Neuronal stem cell (in vitro differentiated cells): ENCODE data around the gene HOXA1.

Experiments used
- DNase-seq: peaks from one replicate; pipeline ENCODE4 v3.0.0-alpha.2; 2013; ENCODE audit warnings: low spot score
- H2AFZ ChIP-seq: one replicate; pipeline ENCODE4 v1.6.1; 2013; ENCODE audit warnings: mild to moderate bottlenecking, low read length, inconsistent platforms
- H2AK5ac ChIP-seq: 2 replicates; pipeline ENCODE4 v1.6.1; 2013; ENCODE audit warnings: low read depth, mild to moderate bottlenecking, inconsistent platforms, low read length, moderate library complexity, mixed read lengths
- H2BK120ac ChIP-seq: 2 replicates; pipeline ENCODE4 v1.6.1; 2013; ENCODE audit warnings: low read depth, mild to moderate bottlenecking, inconsistent platforms, low read length, moderate library complexity, mixed read lengths
- H2BK12ac ChIP-seq: one replicate; pipeline ENCODE4 v1.6.1; 2013; ENCODE audit warnings: low read length, inconsistent platforms
- H2BK15ac ChIP-seq: 2 replicates; pipeline ENCODE4 v1.6.1; 2013; ENCODE audit warnings: mild to moderate bottlenecking, low read length, inconsistent platforms, mixed read lengths
- H2BK5ac ChIP-seq: one replicate; pipeline ENCODE4 v1.6.1; 2013; ENCODE audit warnings: inconsistent platforms, mild to moderate bottlenecking, low read length, moderate library complexity
- H3K14ac ChIP-seq: one replicate; pipeline ENCODE4 v1.6.1; 2013; ENCODE audit warnings: low read length, inconsistent platforms
- H3K18ac ChIP-seq: 2 replicates; pipeline ENCODE4 v1.6.1; 2013; ENCODE audit warnings: low read length, inconsistent platforms
- H3K23ac ChIP-seq: 2 replicates; pipeline ENCODE4 v1.6.1; 2013; ENCODE audit warnings: low read depth, mild to moderate bottlenecking, mixed read lengths, low read length, inconsistent platforms; ENCODE audit not compliant: poor library complexity
- H3K27ac ChIP-seq: replicated peaks from 3 replicates; pipeline ENCODE4 v1.5.1; 2013; ENCODE audit warnings: low read length, inconsistent platforms
- H3K27me3 ChIP-seq, 3 experiments: 2 replicates each; pipeline ENCODE4 v1.6.1; 2013; ENCODE audit warnings: low read length in 3 of 3, mild to moderate bottlenecking in 2 of 3, inconsistent platforms in 1 of 3, low read depth in 1 of 3, mixed read lengths in 1 of 3, moderate library complexity in 1 of 3; ENCODE audit not compliant: control insufficient read depth in 3 of 3, insufficient read depth in 3 of 3
- H3K36me3 ChIP-seq, 2 donors: replicated peaks in 1 of 2; 2 replicates each; pipeline ENCODE4 v1.6.1; 2013; ENCODE audit warnings: low read length in 2 of 2; ENCODE audit not compliant: control insufficient read depth in 2 of 2, insufficient read depth in 2 of 2
- H3K4ac ChIP-seq: 2 replicates; pipeline ENCODE4 v1.6.1; 2013; ENCODE audit warnings: inconsistent platforms, mild to moderate bottlenecking, low read length, moderate library complexity
- H3K4me1 ChIP-seq, 2 donors: 1 replicate in 1 of 2; 2 replicates in 1 of 2; pipeline ENCODE4 v1.6.1; 2013; ENCODE audit warnings: low read length in 2 of 2, low read depth in 1 of 2; ENCODE audit not compliant: control insufficient read depth in 2 of 2, insufficient read depth in 1 of 2
- H3K4me2 ChIP-seq: one replicate; pipeline ENCODE4 v1.6.1; 2013; ENCODE audit warnings: mild to moderate bottlenecking, low read length, inconsistent platforms; ENCODE audit not compliant: insufficient read depth, poor library complexity, severe bottlenecking
- H3K4me3 ChIP-seq, 2 donors: 2 replicates each; pipeline ENCODE4 v1.5.1; 2013; ENCODE audit warnings: low read length in 2 of 2, mild to moderate bottlenecking in 2 of 2, inconsistent platforms in 1 of 2, moderate library complexity in 1 of 2
- H3K79me1 ChIP-seq: one replicate; pipeline ENCODE4 v1.6.1; 2013; ENCODE audit warnings: low read depth, mild to moderate bottlenecking, inconsistent platforms, low read length, moderate library complexity
- H3K9ac ChIP-seq: one replicate; pipeline ENCODE4 v1.6.1; 2013; ENCODE audit warnings: mild to moderate bottlenecking, low read depth, low read length, inconsistent platforms; ENCODE audit not compliant: poor library complexity
- H3K9me3 ChIP-seq, 2 donors: replicated peaks in 1 of 2; 2 replicates each; pipeline versions ENCODE3 to v1.6.1; 2013; ENCODE audit warnings: low read length in 2 of 2, mild to moderate bottlenecking in 2 of 2, inconsistent platforms in 1 of 2, low read depth in 1 of 2, mixed read lengths in 1 of 2, moderate library complexity in 1 of 2; ENCODE audit not compliant: control insufficient read depth in 2 of 2, insufficient read depth in 1 of 2
- H4K8ac ChIP-seq: one replicate; pipeline ENCODE4 v1.6.1; 2013; ENCODE audit warnings: low read depth, mild to moderate bottlenecking, inconsistent platforms, low read length, moderate library complexity
- H4K91ac ChIP-seq: one replicate; pipeline ENCODE4 v1.6.1; 2013; ENCODE audit warnings: low read length, low read depth, mild to moderate bottlenecking, inconsistent platforms; ENCODE audit not compliant: poor library complexity
- WGBS, 2 donors: extraction: QIAGEN DNeasy Blood & Tissue Kit; methylation state at CpG; one replicate each; pipeline ENCODE4 v1.1.7; 2013; ENCODE audit warnings: missing lambda C conversion rate in 2 of 2, mixed read lengths in 1 of 2; ENCODE audit not compliant: insufficient read length in 2 of 2, insufficient replicate concordance in 1 of 2; ENCODE audit errors: extremely low coverage in 2 of 2; 5-methylcytosine and 5-hydroxymethylcytosine counted together

Gene HOXA1

GRCh38 chr7:27103489-27104226 is 7.9 kb upstream of the HOXA1 start:
- peaks cover 0 to 1% of the 10 kb centered on the region in 2 donors for H3K4me1 ChIP-seq
- no peak overlapping the region for H2BK120ac ChIP-seq
- H3K27me3 ChIP-seq, result peaks cover 69 to 100% (median 90%) of the 10 kb centered on the region in 3 experiments
- H3K27ac ChIP-seq, result no peak overlapping the region
- H2BK12ac ChIP-seq, result no peak overlapping the region
- H3K4ac ChIP-seq, result no peak overlapping the region
- no peak overlapping the region for H2BK5ac ChIP-seq
- H3K4me3 ChIP-seq, result no peak overlapping the region
- no peaks in the 10 kb centered on the region for H3K36me3 ChIP-seq
- no peak overlapping the region for H3K4me2 ChIP-seq
- peak overlapping the region; percentile 28 for H3K23ac ChIP-seq
- no peak overlapping the region for H2AK5ac ChIP-seq
- no peak overlapping the region for H4K91ac ChIP-seq
- no peak overlapping the region for H4K8ac ChIP-seq
- H2BK15ac ChIP-seq, result no peak overlapping the region
- peak overlapping the region; percentile 8 for H3K18ac ChIP-seq
- DNase-seq, result no peak
- H3K9me3 ChIP-seq, result peaks cover 0 to 2% of the 10 kb centered on the region in 2 donors
- H3K9ac ChIP-seq, result no peak overlapping the region
- H3K14ac ChIP-seq, result no peak overlapping the region
- no peaks in the 10 kb centered on the region for H3K79me1 ChIP-seq
- H2AFZ ChIP-seq, result peak overlapping the region; percentile 22
- no CpG with 5 or more reads among the region's 35 CpGs for WGBS, 2 donors

- WGBS, 2 donors, result no CpG with 5 or more reads among the region's 29 CpGs
- H3K18ac ChIP-seq, result peak within 1 kb of the TSS; percentile 61
- peaks cover 70 to 100% (median 90%) of the 10 kb centered on the region in 3 experiments for H3K27me3 ChIP-seq
Measured at GRCh38 chr7:27102581-27103442, 7.0 kb upstream of the HOXA1 start, which contains the start of gene HOXA2. HOXA2 (minus strand) TSS chr7:27102683; CDS start chr7:27102500, 183 bp downstream.

GRCh38 chr7:27101957-27102580 is 6.3 kb upstream of the HOXA1 start:
- no peak overlapping the region for H3K4me3 ChIP-seq
- H3K4me1 ChIP-seq, result peaks cover 0 to 1% of the 10 kb centered on the region in 2 donors
- no peaks in the 10 kb centered on the region for H3K36me3 ChIP-seq
- H4K8ac ChIP-seq, result no peak overlapping the region
- H3K79me1 ChIP-seq, result no peaks in the 10 kb centered on the region
- no CpG with 5 or more reads among the region's 39 CpGs for WGBS, 2 donors
- no peak overlapping the region for H4K91ac ChIP-seq
- H3K27me3 ChIP-seq, result peaks cover 72 to 100% (median 93%) of the 10 kb centered on the region in 3 experiments
- H2BK5ac ChIP-seq, result no peak overlapping the region
- no peak overlapping the region for H2BK12ac ChIP-seq
- no peak overlapping the region for H3K9ac ChIP-seq
- no peak overlapping the region for H2BK15ac ChIP-seq
- H3K9me3 ChIP-seq, result peaks cover 0 to 2% of the 10 kb centered on the region in 2 donors
- H3K23ac ChIP-seq, result peak overlapping the region; percentile 61
- peak overlapping the region; percentile 22 for H2AFZ ChIP-seq
- H3K18ac ChIP-seq, result peak overlapping the region; percentile 61
- H2AK5ac ChIP-seq, result no peak overlapping the region
- H2BK120ac ChIP-seq, result no peak overlapping the region
- DNase-seq, result no peak
- no peak overlapping the region for H3K4me2 ChIP-seq
- H3K4ac ChIP-seq, result no peak overlapping the region
- no peak overlapping the region for H3K14ac ChIP-seq
- H3K27ac ChIP-seq, result no peak overlapping the region

More at GRCh38 chr7:27102581-27103442, 7.0 kb upstream of the HOXA1 start, which contains the start of gene HOXA2:
- no peak for DNase-seq
- no peak within 1 kb of the TSS for H3K4ac ChIP-seq
- H3K27ac ChIP-seq, result no peak within 1 kb of the TSS
- no peak within 1 kb of the TSS for H2BK12ac ChIP-seq
- H4K8ac ChIP-seq, result no peak within 1 kb of the TSS
- no peak within 1 kb of the TSS for H2BK5ac ChIP-seq
- H3K4me3 ChIP-seq, result no peak within 1 kb of the TSS
- peak within 1 kb of the TSS; percentile 61 for H3K23ac ChIP-seq
- H4K91ac ChIP-seq, result no peak within 1 kb of the TSS
- peak within 1 kb of the TSS; percentile 22 for H2AFZ ChIP-seq
- H3K14ac ChIP-seq, result no peak within 1 kb of the TSS
- H3K4me2 ChIP-seq, result no peak within 1 kb of the TSS
- no peaks in the 10 kb centered on the region for H3K79me1 ChIP-seq
- no peak within 1 kb of the TSS for H3K9ac ChIP-seq
- peaks cover 0 to 2% of the 10 kb centered on the region in 2 donors for H3K9me3 ChIP-seq
- H3K4me1 ChIP-seq, result peaks cover 0 to 1% of the 10 kb centered on the region in 2 donors
- no peak within 1 kb of the TSS for H2AK5ac ChIP-seq
- H2BK120ac ChIP-seq, result no peak within 1 kb of the TSS
- H3K36me3 ChIP-seq, result no peaks in the 10 kb centered on the region
- no peak within 1 kb of the TSS for H2BK15ac ChIP-seq
